AG10803 (cell line): ENCODE results near the gene MAPK10.

Experiments used
- DNase-seq: peaks from one replicate; pipeline ENCODE4 v3.0.0; 2010; ENCODE audit warnings: low read depth
- H3K4me3 ChIP-seq: 2 replicates; pipeline ENCODE4 v1.5.1; 2011; ENCODE audit warnings: mild to moderate bottlenecking, low read length, control low read depth
- CTCF ChIP-seq: conservative IDR thresholded peaks from 2 replicates; pipeline ENCODE4 v1.5.1; 2011; ENCODE audit warnings: mild to moderate bottlenecking, low read length, control low read depth, inconsistent platforms

The MAPK10 gene

GRCh38 chr4:86302830-86303229 lies 57.0 kb downstream of the MAPK10 start:
- DNase-seq = no peak
- H3K4me3 ChIP-seq = no peak overlapping the region
- TF ChIP-seq CTCF = no peak

- DNase-seq = peak; percentile 50
- TF ChIP-seq CTCF = no peak
- no peak overlapping the region for H3K4me3 ChIP-seq
Measured at GRCh38 chr4:86302251-86302650, 57.6 kb downstream of the MAPK10 start.

- DNase-seq = peak; percentile 33
Measured at GRCh38 chr4:86300516-86300915, 59.3 kb downstream of the MAPK10 start.

GRCh38 chr4:86296865-86297264 lies 63.0 kb downstream of the MAPK10 start:
- DNase-seq = no peak
- no peak for TF ChIP-seq CTCF
- no peak overlapping the region for H3K4me3 ChIP-seq

More at GRCh38 chr4:86300516-86300915, 59.3 kb downstream of the MAPK10 start:
- no peak overlapping the region for H3K4me3 ChIP-seq
- TF ChIP-seq CTCF = no peak

- no peak overlapping the region for H3K4me3 ChIP-seq
- no peak for TF ChIP-seq CTCF
- DNase-seq = no peak
Measured at GRCh38 chr4:86294883-86295282, 65.0 kb downstream of the MAPK10 start.

GRCh38 chr4:86291180-86291579 lies 68.7 kb downstream of the MAPK10 start:
- H3K4me3 ChIP-seq = no peak overlapping the region
- TF ChIP-seq CTCF = no peak
- DNase-seq = no peak

GRCh38 chr4:86286726-86287125 lies 73.1 kb downstream of the MAPK10 start:
- no peak for TF ChIP-seq CTCF
- no peak overlapping the region for H3K4me3 ChIP-seq
- DNase-seq = no peak
